ENCODE data around the gene HOXA6.

Gene HOXA6

DNA sequence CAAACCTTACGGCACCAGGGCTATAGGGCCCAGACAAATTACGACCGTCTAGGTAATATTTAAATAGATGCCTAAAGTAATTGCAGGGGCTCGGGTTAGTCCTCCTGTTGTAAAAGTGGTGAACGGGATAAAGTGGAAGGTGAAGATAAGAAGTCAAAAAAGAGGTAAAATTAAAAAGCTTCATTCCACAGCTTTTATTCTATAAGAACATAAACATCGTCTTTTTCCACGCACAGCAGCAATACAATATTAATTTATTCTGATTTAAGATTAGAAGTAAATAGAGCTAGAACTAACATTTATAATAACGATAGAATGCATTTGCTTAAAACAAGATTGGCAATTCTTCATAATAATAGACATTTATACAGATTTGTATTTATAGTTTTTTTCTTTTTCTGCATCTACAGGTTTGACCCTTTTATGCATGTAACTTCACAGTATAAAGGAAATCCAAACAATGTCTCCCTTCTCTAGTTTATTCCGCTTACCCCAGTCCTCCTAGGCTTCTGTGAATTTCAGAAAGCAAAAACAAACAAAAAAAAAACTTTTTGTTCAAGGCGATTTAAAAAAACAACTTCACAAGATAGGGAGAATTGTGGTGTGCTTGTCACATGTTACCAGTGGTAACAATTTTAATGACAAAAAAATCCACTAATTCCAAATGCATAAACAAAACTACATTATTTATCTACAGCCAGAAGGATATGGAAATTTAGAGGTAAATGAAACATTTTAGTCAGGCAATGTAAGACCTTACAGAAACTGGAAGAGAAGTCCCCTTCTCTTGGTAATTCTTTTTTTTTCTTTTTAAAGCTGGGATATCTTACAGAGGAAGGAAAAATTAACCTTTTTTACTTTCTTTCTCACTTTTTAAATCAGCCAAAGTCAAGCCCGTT is 23.1 kb upstream of the HOXA6 start:
- FAIRE-seq (no peak), DNase-seq (ENCODE audit: insufficient read length) (no peak)
- TF ChIP-seq POLR2A (IDR thresholded peaks at IDR 0.05; ENCODE audit: low read depth, low read length) (no peak), TAF1 (IDR thresholded peaks at IDR 0.05; ENCODE audit: borderline replicate concordance, low read depth, low read length) (no peak), POLR2AphosphoS5 (IDR thresholded peaks at IDR 0.05; ENCODE audit: low read depth, low read length) (no peak)

DNA sequence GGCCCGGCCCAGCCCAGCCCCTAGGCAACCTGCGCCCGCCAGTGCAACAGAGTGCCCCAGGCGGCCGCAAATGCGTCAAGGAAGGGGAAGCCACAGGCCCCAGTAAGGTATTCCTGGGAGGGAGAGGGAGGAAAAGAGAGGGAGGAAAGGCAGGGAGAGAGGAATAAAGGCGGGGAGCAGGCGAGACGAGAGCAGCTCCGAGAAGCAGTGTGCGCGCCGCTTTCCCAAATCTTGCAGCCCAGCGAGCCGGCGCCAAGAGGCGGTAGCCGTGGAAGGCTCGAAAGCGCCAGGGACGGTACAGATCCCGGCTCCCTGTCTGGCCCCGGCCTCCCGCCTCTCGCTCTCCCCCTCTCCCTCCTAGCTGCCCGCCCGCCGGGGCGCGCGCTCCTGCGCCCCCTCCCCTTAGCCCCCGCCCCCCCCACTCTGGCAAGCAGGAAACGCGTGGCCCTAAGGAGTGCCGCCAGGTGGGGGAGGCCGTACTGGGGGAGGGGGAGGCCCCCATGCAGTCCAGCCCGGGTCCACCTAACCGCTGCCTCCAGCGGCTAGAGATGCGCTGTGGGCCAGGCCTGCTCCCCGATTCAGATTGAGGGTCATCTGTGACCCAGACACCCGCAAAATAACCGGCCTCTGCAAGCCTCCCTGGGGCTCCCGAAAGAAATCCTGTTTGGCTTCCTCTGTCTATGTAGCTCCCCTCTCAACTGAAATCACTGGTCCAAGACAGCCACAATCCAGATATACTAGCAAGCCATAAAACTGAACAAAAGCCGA is 22.3 kb upstream of the HOXA6 start:
- no peak for FAIRE-seq
- DNase-seq (ENCODE audit: insufficient read length) = no peak
- TF ChIP-seq POLR2AphosphoS5 (IDR thresholded peaks at IDR 0.05; ENCODE audit: low read depth, low read length) = no peak
- no peak for TF ChIP-seq POLR2A (IDR thresholded peaks at IDR 0.05; ENCODE audit: low read depth, low read length)
- TF ChIP-seq TAF1 (IDR thresholded peaks at IDR 0.05; ENCODE audit: borderline replicate concordance, low read depth, low read length) = no peak

DNA sequence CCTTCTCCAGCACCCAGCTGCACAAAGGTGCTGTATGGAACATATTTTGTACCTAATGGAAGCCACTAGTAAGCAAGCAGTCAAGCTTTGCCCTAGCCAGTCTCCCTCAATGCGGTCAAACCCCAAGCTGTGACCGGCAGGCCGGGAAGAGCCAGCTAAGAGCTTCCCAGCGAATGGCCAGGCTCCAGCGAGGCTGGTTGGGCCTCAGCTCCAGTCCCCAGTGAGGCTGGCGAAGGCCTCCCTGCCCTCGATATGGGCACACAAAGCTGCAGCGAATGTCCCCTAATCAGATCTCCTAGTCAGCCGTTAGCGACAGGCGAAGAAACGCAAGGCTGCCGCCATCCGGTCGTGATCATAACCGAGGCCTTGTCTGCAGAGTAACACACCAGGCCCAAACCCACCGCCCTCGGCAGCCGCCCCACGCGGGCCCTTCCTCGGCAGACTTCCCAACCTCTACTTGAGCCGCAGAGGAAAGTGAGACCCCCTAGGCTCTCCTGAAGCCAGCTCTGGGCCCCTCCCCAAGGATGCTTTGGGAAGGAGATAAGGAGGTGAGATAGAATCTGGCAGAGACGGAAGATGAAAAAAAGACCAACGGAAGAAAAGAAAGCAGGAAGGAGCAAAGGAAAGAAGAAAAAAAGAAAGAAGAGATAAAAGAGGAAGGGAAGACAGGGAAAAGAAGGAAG is 20.8 kb upstream of the HOXA6 start:
- DNase-seq (ENCODE audit: insufficient read length) (no peak), FAIRE-seq (no peak)
- TF ChIP-seq POLR2A (IDR thresholded peaks at IDR 0.05; ENCODE audit: low read depth, low read length) = peak; percentile 17; the same call in 1 of the 2 replicates
- TF ChIP-seq TAF1 (IDR thresholded peaks at IDR 0.05; ENCODE audit: borderline replicate concordance, low read depth, low read length) = no peak
- TF ChIP-seq POLR2AphosphoS5 (IDR thresholded peaks at IDR 0.05; ENCODE audit: low read depth, low read length) = no peak

DNA sequence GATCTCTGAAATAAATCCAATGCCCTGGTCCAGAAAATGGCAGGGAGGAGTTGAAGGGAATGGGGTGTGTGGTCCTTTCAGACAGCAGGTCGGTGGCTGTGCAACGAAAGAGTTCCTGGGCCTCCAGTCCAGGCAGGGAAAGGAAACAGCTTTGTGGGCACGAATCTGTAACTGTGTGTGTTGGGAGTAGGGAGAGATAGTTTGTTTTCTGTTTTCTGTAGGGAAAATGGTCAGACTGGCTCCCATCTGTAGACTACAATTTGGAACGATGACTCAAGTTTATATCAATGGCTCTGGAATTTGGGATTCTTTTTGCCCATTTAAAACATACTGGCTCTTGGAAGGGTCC is 20.3 kb upstream of the HOXA6 start:
- TF ChIP-seq POLR2A (IDR thresholded peaks at IDR 0.05; ENCODE audit: low read depth, low read length) (no peak), POLR2AphosphoS5 (IDR thresholded peaks at IDR 0.05; ENCODE audit: low read depth, low read length) (no peak), TAF1 (IDR thresholded peaks at IDR 0.05; ENCODE audit: borderline replicate concordance, low read depth, low read length) (no peak)
- no peak for FAIRE-seq
- DNase-seq (ENCODE audit: insufficient read length) = no peak

DNA sequence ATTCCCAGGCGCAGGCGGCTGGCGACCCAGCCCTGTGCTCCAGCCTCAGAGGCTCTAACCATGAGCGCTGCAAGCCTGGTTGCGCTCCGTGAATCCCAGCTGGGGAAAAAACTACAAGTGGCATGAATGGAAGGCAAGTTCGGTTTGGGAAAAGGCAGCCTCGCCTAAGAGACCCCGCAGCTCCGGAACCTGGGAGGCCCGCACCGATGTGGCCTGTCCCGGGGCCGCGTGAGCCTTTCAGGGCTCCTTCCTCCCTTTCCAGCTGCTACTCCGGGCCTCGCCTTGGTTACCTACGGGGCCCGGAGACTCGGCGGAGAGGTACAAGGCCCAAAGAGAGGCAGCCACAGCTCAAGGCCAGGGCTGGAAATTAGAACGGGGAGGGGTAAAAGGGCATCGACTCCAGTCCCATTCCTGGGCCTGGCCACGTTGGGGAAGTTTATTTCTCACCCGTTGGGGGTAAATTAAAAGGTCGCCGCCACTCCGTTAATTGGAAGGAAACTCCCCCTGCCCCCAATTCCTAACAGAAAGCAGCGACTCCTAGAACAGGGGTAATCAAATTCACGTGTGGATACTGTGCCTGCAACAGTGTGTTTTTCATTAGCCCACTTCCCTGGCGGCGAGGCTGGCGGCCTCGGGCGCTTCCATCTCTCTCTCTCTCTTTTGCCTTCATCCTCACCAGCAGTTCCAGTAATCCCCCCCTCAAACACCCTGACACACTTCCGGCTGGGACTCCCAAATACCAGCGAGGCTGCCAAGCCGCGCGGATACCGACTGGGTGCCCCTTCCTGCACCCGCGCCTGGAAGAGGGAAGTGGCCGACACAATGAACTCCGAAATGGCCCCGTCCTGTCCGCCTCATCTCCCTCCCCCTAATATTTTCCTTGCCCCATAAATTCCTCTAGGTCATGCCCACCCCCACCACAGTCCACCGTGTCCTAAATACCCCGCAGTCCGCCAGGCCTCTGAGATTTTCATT is 19.2 kb upstream of the HOXA6 start:
- FAIRE-seq = no peak
- no peak for DNase-seq (ENCODE audit: insufficient read length)
- TF ChIP-seq POLR2AphosphoS5 (IDR thresholded peaks at IDR 0.05; ENCODE audit: low read depth, low read length) (no peak), TAF1 (IDR thresholded peaks at IDR 0.05; ENCODE audit: borderline replicate concordance, low read depth, low read length) (no peak), POLR2A (IDR thresholded peaks at IDR 0.05; ENCODE audit: low read depth, low read length) (no peak)

DNA sequence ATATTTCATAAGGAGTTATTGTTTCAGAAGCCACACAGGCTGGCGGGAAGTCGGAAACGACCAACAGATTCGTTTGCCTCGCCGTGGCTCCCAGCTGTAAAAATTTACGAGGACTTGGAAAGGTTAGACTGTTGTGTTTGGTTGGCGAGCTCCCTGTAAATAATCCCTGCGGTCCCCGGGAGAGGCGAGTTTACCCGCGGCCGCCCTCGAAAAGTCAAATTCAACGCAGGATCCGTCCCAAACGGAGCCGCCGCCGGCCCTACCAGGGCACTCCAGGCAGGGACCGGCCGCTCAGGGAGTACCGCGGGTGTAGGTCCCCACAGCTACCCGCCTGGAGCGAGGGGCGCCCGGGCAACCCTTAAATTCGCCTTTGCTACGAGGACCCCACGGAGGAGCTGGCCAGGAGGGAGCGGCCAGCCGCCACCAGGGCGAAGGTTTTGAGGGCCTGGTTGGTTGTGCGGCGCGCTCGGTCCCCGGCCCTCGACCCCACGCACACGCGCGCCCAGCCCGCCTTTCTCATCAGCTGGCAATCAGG is 18.5 kb upstream of the HOXA6 start:
- TF ChIP-seq POLR2AphosphoS5 (IDR thresholded peaks at IDR 0.05; ENCODE audit: low read depth, low read length) (no peak), TAF1 (IDR thresholded peaks at IDR 0.05; ENCODE audit: borderline replicate concordance, low read depth, low read length) (no peak), POLR2A (IDR thresholded peaks at IDR 0.05; ENCODE audit: low read depth, low read length) (no peak)
- FAIRE-seq = no peak
- DNase-seq (ENCODE audit: insufficient read length) = no peak

DNA sequence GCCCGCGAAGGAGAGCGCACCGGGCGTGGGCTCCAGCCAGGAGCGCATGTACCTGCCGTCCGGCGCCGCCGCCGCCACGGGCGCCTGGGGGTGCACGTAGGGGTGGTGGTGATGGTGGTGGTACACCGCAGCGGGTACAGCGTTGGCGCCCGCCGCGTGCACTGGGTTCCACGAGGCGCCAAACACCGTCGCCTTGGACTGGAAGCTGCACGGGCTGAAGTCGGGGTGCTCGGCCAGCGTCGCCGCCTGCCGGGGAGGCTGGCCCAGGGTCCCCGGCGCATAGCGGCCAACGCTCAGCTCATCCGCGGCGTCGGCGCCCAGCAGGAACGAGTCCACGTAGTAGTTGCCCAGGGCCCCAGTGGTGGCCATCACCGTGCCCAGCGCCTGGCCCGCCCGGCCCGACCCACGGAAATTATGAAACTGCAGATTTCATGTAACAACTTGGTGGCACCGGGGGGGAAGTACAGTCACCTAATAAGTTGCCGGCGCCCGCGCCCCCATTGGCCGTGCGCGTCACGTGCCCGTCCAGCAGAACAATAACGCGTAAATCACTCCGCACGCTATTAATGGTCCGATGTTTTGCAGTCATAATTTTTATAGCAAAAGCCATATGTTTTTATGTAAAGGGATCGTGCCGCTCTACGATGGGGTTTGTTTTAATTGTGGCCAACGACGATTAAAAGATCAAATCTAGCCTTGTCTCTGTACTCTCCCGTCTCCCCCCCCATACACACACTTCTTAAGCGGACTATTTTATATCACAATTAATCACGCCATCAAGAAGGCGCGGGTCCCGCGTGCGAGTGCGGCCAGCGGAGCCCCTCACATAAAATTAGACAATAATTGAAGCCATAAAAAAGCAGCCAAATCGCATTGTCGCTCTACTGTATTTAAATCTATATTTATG is 17.8 kb upstream of the HOXA6 start, which contains the start of gene HOXA9:
Gene HOXA9 (minus strand): TSS at position 449 of the 907 bp plus-strand sequence. CDS start 80 bp downstream, at position 369.
- no peak for FAIRE-seq
- TF ChIP-seq POLR2A (IDR thresholded peaks at IDR 0.05; ENCODE audit: low read depth, low read length) (peak; percentile 57; the same call in 1 of the 2 replicates), POLR2AphosphoS5 (IDR thresholded peaks at IDR 0.05; ENCODE audit: low read depth, low read length) (no peak), TAF1 (IDR thresholded peaks at IDR 0.05; ENCODE audit: borderline replicate concordance, low read depth, low read length) (0 out of 2 replicates have a peak, but pooled peaks have one; percentile 19)
- no peak for DNase-seq (ENCODE audit: insufficient read length)

DNA sequence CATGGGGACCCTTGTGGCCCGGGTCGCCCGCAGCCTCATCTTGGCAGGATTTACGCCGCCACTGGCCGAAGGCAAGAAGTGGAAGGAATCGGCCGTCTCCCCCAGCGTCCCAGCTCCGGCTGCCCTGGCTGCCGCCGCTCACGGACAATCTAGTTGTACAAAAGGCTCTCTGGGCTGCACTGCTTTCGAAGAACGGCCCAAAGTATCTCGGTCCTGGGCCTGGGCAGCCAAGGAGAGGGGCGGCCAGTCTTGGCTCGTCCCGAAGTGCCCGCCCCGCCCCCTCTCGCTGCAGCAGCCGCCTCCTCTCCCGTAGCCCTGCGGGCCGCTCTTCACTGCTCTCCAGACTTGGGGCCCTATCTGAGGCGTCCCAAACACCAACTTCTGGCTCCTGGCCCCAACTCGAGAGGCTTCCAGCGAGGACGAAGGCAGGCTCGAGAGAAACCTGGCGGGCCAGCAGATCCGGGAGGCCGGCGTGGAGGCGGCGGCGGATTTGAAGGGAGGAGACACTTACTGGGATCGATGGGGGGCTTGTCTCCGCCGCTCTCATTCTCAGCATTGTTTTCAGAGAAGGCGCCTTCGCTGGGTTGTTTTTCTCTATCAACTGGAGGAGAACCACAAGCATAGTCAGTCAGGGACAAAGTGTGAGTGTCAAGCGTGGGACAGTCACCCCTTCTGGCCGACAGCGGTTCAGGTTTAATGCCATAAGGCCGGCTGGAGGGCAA is 17.0 kb upstream of the HOXA6 start:
- no peak for DNase-seq (ENCODE audit: insufficient read length)
- no peak for FAIRE-seq
- TF ChIP-seq POLR2A (IDR thresholded peaks at IDR 0.05; ENCODE audit: low read depth, low read length) (no peak), TAF1 (IDR thresholded peaks at IDR 0.05; ENCODE audit: borderline replicate concordance, low read depth, low read length) (no peak), POLR2AphosphoS5 (IDR thresholded peaks at IDR 0.05; ENCODE audit: low read depth, low read length) (no peak)

DNA sequence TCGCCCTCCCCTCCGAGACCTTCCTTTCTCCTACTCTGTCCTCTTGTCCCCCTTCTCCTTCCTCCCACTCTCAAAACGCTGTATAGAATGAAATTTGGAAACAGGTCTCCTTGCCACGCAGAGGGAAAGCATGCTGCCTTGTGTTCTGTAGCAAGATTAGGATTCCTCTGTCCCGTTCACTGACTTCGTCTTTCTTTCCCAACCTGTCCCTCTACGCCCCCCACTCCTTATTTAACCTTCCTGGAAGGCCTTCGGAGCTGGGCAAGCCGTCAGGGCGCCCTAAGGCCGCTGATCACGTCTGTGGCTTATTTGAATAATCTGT is 16.4 kb upstream of the HOXA6 start:
- DNase-seq (ENCODE audit: insufficient read length) (no peak), FAIRE-seq (no peak)
- TF ChIP-seq POLR2AphosphoS5 (IDR thresholded peaks at IDR 0.05; ENCODE audit: low read depth, low read length) (no peak), POLR2A (IDR thresholded peaks at IDR 0.05; ENCODE audit: low read depth, low read length) (no peak), TAF1 (IDR thresholded peaks at IDR 0.05; ENCODE audit: borderline replicate concordance, low read depth, low read length) (no peak)

Data from GM12892 (cell line).